Gastrocnemius medialis (tissue), 4 donors: Measurements from ENCODE around the gene UBA1. TPM values are rescaled to one million over a fixed set of nuclear protein-coding genes. Genes with fewer than 3 reads are reported as not detected.

Source experiments
- ATAC-seq, 2 donors: fragments of 150-250 bp; one replicate each; pipeline ENCODE4 v1.9.1; 2016
- DNase-seq, 2 donors: peaks; one replicate each; pipeline ENCODE4 v3.0.0-alpha.2; 2019
- H3K27ac ChIP-seq, 4 donors: fragments of 200-600 bp; sonication (generic); 1 replicate in 1 of 4; 2 replicates in 3 of 4; pipeline ENCODE4 v1.5.1; 2016 to 2018; ENCODE audit warnings: mild to moderate bottlenecking in 2 of 4, moderate library complexity in 1 of 4
- H3K27me3 ChIP-seq, 3 donors: fragments of 200-600 bp; sonication (generic) in 2 of 3; 1 replicate in 1 of 3; 2 replicates in 2 of 3; pipeline versions ENCODE4 v1.5.1 to v1.6.0; 2016 to 2019; ENCODE audit warnings: mild to moderate bottlenecking in 1 of 3, moderate library complexity in 1 of 3
- H3K36me3 ChIP-seq, 2 donors: fragments of 200-600 bp; sonication (generic) in 1 of 2; one replicate each; pipeline ENCODE4 v1.5.1; 2017 to 2018
- H3K4me1 ChIP-seq, 2 donors: fragments of 200-600 bp; sonication (generic) in 1 of 2; one replicate each; pipeline ENCODE4 v1.5.1; 2016 to 2017; ENCODE audit warnings: mild to moderate bottlenecking in 2 of 2
- H3K4me3 ChIP-seq, 4 donors: fragments of 200-600 bp; sonication (generic) in 3 of 4; 1 replicate in 1 of 4; 2 replicates in 3 of 4; pipeline ENCODE4 v1.5.1; 2016 to 2019; ENCODE audit warnings: mild to moderate bottlenecking in 2 of 4
- H3K9me3 ChIP-seq, 3 donors: fragments of 200-600 bp; sonication (generic) in 2 of 3; 1 replicate in 1 of 3; 2 replicates in 2 of 3; pipeline ENCODE4 v1.5.1; 2016 to 2019
- CTCF ChIP-seq, 5 experiments: fragments of 450-650 bp in 3 of 5; fragments of 200-600 bp in 2 of 5; sonication (generic) in 2 of 5; IDR thresholded peaks in 4 of 5; conservative IDR thresholded peaks in 1 of 5; 1 replicate in 4 of 5; 2 replicates in 1 of 5; pipeline ENCODE4 v1.5.1; 2016 to 2019; ENCODE audit warnings: antibody characterized with exemption in 5 of 5, mild to moderate bottlenecking in 3 of 5, moderate library complexity in 3 of 5
- POLR2A ChIP-seq, 2 donors: fragments of 450-650 bp; IDR thresholded peaks; one replicate each; pipeline ENCODE4 v1.6.1; 2017; ENCODE audit warnings: antibody characterized with exemption in 2 of 2, mild to moderate bottlenecking in 2 of 2, moderate library complexity in 2 of 2
- in situ Hi-C, 4 donors: fragments of 200-750 bp; cut with MboI; loops; one replicate each; pipeline versions ENCODE4 v1.15.0 to v1.8.0; 2017; ENCODE audit warnings: low sequenced_read_pairs in 4 of 4
- intact Hi-C: fragments of 100-400 bp; cut with DNase I; formaldehyde crosslinking; loops from one replicate; pipeline ENCODE4 v1.15.1; 2023; ENCODE audit warnings: low total_unique reads
- total RNA-seq, 4 donors: library from RNA; depleted of rRNA; stranded (reverse); fragments of >200 nt; gene quantifications; one replicate each; pipeline versions ENCODE4 v1.1.0 to v1.2.3, GENCODE V29; 2016

UBA1 gene
- total RNA-seq, 4 donors from 2014 or later: 113 to 181 (median 162) TPM

GRCh38 chrX:47234583-47234982 lies 41.0 kb downstream of the UBA1 start:
- Histone ChIP-seq H3K9me3 (no peaks in the 10 kb centered on the region), H3K4me1 (peaks cover 0 to 3% of the 10 kb centered on the region in 2 donors), H3K36me3 (peaks cover 0 to 2% of the 10 kb centered on the region in 2 donors), H3K27me3 (no peaks in the 10 kb centered on the region), H3K4me3 (peak overlapping the region; percentile 57 to 84 (median 74)), H3K27ac (peak overlapping the region; percentile 88 to 93 (median 91))
- no peak for DNase-seq
- in situ Hi-C loops (no loop called here), intact Hi-C loops (loop anchor here (5.0 kb wide), 1 partner anchor 288 kb away; no protein-coding TSS in a partner anchor)
- no peak for ATAC-seq
- TF ChIP-seq POLR2A (IDR thresholded peaks at IDR 0.05) (no peak), CTCF (IDR thresholded peaks at IDR 0.05 in 4 of 5, conservative IDR thresholded peaks at IDR 0.05 in 1 of 5) (no peak)

- Histone ChIP-seq H3K27me3 (no peaks in the 10 kb centered on the region), H3K4me1 (peaks cover 0 to 3% of the 10 kb centered on the region in 2 donors), H3K27ac (peak overlapping the region; percentile 88 to 93 (median 91)), H3K4me3 (no peak overlapping the region), H3K36me3 (peaks cover 0 to 10% of the 10 kb centered on the region in 2 donors), H3K9me3 (no peaks in the 10 kb centered on the region)
- DNase-seq: no peak
- in situ Hi-C loops: no loop called here
- no peak for ATAC-seq
- intact Hi-C loops: no loop called here
- no peak for TF ChIP-seq POLR2A (IDR thresholded peaks at IDR 0.05)
- no peak for TF ChIP-seq CTCF (IDR thresholded peaks at IDR 0.05 in 4 of 5, conservative IDR thresholded peaks at IDR 0.05 in 1 of 5)
Measured at GRCh38 chrX:47235691-47236103, 42.1 kb downstream of the UBA1 start.

- Histone ChIP-seq H3K27me3 (no peaks in the 10 kb centered on the region), H3K27ac (no peak overlapping the region), H3K4me1 (peaks cover 0 to 3% of the 10 kb centered on the region in 2 donors), H3K9me3 (no peaks in the 10 kb centered on the region), H3K36me3 (peaks cover 0 to 40% of the 10 kb centered on the region in 2 donors), H3K4me3 (no peak overlapping the region)
- no peak for DNase-seq
- in situ Hi-C loops: no loop called here
- no peak for TF ChIP-seq CTCF (IDR thresholded peaks at IDR 0.05 in 4 of 5, conservative IDR thresholded peaks at IDR 0.05 in 1 of 5)
- no peak for TF ChIP-seq POLR2A (IDR thresholded peaks at IDR 0.05)
- intact Hi-C loops: no loop called here
- ATAC-seq: no peak
Measured at GRCh38 chrX:47239199-47239598, 45.6 kb downstream of the UBA1 start.

GRCh38 chrX:47239898-47240545 lies 46.4 kb downstream of the UBA1 start:
- H3K4me1 ChIP-seq: no peaks in the 10 kb centered on the region
- peaks cover 0 to 48% of the 10 kb centered on the region in 2 donors for H3K36me3 ChIP-seq
- TF ChIP-seq POLR2A (IDR thresholded peaks at IDR 0.05) (no peak), CTCF (IDR thresholded peaks at IDR 0.05 in 4 of 5, conservative IDR thresholded peaks at IDR 0.05 in 1 of 5) (no peak)
- H3K27me3 ChIP-seq: no peaks in the 10 kb centered on the region
- DNase-seq (no peak), ATAC-seq (no peak)
- H3K9me3 ChIP-seq: no peaks in the 10 kb centered on the region
- no peak overlapping the region for H3K4me3 ChIP-seq
- in situ Hi-C loops: no loop called here
- intact Hi-C loops: no loop called here
- no peak overlapping the region for H3K27ac ChIP-seq
